Fibroblast of lung (primary cell): Measurements from ENCODE around the gene DMWD.

Experiments used
- EZH2 ChIP-seq: IDR thresholded peaks from 2 replicates; pipeline ENCODE4 v1.5.1; 2012; ENCODE audit warnings: low read length, control low read depth, mild to moderate bottlenecking; ENCODE audit errors: missing control alignments
- TF ChIP-seq, protein P1 (sequence below), 2 donors: IDR thresholded peaks in 1 of 2; conservative IDR thresholded peaks in 1 of 2; 1 replicate in 1 of 2; 2 replicates in 1 of 2; pipeline ENCODE4 v1.5.1; 2011 to 2012; ENCODE audit warnings: low read length in 2 of 2, control low read depth in 1 of 2, inconsistent platforms in 1 of 2, low read depth in 1 of 2, mild to moderate bottlenecking in 1 of 2

DNA sequence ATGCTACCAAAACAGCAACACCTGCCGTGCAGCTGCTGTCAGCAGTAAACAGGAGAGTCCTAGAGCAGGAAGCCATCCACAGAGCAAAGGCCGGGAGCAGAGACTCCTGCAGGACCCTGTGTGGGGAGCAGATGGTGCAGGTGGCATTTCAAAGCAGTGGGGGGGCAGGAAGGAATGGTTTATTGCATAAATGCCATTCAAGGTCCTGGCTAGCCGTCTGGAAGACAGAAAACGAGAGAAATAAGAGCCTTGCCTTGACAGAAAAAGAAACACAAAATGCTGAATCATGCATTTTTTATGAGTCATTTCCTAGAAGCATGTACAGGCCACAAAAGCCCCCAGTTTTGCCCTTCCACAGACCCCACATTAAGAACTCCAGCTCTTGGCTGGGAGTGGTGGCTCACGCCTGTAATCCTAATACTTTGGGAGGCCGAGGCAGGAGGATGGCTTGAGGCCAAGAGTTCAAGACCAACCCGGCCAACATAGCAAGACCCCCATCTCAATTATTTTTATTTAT lies 17.1 kb upstream of the DMWD start:
- TF ChIP-seq, protein P1, sequence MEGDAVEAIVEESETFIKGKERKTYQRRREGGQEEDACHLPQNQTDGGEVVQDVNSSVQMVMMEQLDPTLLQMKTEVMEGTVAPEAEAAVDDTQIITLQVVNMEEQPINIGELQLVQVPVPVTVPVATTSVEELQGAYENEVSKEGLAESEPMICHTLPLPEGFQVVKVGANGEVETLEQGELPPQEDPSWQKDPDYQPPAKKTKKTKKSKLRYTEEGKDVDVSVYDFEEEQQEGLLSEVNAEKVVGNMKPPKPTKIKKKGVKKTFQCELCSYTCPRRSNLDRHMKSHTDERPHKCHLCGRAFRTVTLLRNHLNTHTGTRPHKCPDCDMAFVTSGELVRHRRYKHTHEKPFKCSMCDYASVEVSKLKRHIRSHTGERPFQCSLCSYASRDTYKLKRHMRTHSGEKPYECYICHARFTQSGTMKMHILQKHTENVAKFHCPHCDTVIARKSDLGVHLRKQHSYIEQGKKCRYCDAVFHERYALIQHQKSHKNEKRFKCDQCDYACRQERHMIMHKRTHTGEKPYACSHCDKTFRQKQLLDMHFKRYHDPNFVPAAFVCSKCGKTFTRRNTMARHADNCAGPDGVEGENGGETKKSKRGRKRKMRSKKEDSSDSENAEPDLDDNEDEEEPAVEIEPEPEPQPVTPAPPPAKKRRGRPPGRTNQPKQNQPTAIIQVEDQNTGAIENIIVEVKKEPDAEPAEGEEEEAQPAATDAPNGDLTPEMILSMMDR (conservative IDR thresholded peaks at IDR 0.05 in 1 of 2, IDR thresholded peaks at IDR 0.05 in 1 of 2; ENCODE audit: low read depth in 1 of 2, low read length in 2 of 2) = no peak
- TF ChIP-seq EZH2 = no peak
